Activated CD4-positive, alpha-beta memory T cell treated with anti-CD3 and anti-CD28 coated beads, Interleukin-2, amount 10 ng/mL, durations not matched to agents 7 days and 5 days (primary cell): Measurements from ENCODE around the gene KCNH1. TPM values are rescaled to one million over a fixed set of nuclear protein-coding genes. Genes with fewer than 3 reads are reported as not detected.

ENCODE experiments used
- CTCF ChIA-PET: fragments of 350-600 bp; sonication (Branson Sonifier 250); formaldehyde crosslinking; loops from one replicate; lab custom pipeline; 2021; ENCODE audit warnings: antibody characterized with exemption, inconsistent platforms; lab: Charles Lee
- POLR2A ChIA-PET: fragments of 350-600 bp; sonication (Branson Sonifier 250); formaldehyde crosslinking; loops from one replicate; lab custom pipeline; 2021; ENCODE audit warnings: antibody characterized with exemption; lab: Charles Lee
- DNase-seq: peaks from one replicate; pipeline ENCODE4 v3.0.0-alpha.2; 2020
- H3K27ac Mint-ChIP-seq: one replicate; pipeline ENCODE4 v1.8.0; 2021; ENCODE audit warnings: mild to moderate bottlenecking, mixed read lengths
- H3K27me3 Mint-ChIP-seq: one replicate; pipeline ENCODE4 v1.8.0; 2021; ENCODE audit warnings: mixed read lengths
- H3K36me3 Mint-ChIP-seq: one replicate; pipeline ENCODE4 v1.8.0; 2021; ENCODE audit warnings: low read depth, mixed read lengths
- H3K4me1 Mint-ChIP-seq: one replicate; pipeline ENCODE4 v1.8.0; 2021; ENCODE audit warnings: mixed read lengths
- H3K4me3 Mint-ChIP-seq: one replicate; pipeline ENCODE4 v1.8.0; 2021; ENCODE audit warnings: mild to moderate bottlenecking, mixed read lengths
- H3K9me3 Mint-ChIP-seq: one replicate; pipeline ENCODE4 v1.8.0; 2021; ENCODE audit warnings: mixed read lengths
- total RNA-seq, 2 experiments: library from RNA; stranded (reverse); gene quantifications; one replicate each; pipeline ENCODE4 v1.2.3, GENCODE V29; 2021

KCNH1 gene
- total RNA-seq, 2 experiments from 2014 or later, result not detected

DNA sequence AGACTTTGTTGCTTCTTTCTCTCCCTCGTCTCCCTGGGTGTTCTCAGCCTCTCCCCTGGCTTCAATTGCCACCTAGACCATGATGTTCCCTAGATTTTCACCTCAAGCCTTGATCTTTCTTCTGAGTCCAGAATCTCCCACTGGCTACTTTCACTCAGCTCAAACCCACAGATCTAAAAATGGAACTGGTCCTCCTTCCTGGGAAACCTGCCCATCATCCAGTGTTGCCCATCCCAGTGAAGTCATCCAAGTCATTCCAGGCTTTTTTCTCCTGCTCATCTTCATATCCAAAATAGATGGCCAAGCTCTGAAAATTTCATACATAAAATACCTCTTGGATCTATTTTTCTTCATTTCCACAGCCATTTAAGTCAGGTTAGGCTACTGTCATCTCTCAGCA, 347.4 kb downstream of the KCNH1 start:
- no peak for DNase-seq
- Mint-ChIP-seq H3K4me3 (no peak overlapping the region), H3K27ac (no peak overlapping the region), H3K27me3 (peaks cover 9% of the 10 kb centered on the region), H3K9me3 (no peaks in the 10 kb centered on the region), H3K36me3 (no peaks in the 10 kb centered on the region), H3K4me1 (peaks cover 9% of the 10 kb centered on the region)
- ChIA-PET POLR2A (no interaction called here), CTCF (no interaction called here)

DNA sequence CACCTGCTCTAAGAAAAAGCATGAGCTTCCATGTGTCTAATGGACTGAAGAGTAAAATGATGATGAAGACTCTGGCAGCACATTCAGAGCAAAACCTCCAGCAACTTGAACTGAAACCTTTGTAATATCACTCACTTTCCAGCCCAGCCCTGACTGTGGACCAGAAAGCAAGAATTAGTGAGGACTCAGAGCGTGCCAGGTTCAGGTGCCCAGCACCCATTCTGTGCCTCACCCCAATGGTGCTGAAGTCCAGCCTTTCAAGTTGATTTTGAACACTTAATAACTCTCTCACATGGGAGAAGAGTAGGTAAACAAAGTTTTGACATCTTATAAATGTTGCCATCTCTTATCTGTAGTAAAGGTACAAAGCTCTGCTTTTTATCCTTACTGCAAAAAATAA, 350.0 kb downstream of the KCNH1 start:
- CTCF ChIA-PET, result no interaction called here
- no peak for DNase-seq
- peaks cover 7% of the 10 kb centered on the region for H3K27me3 Mint-ChIP-seq
- no peaks in the 10 kb centered on the region for H3K36me3 Mint-ChIP-seq
- no peak overlapping the region for H3K27ac Mint-ChIP-seq
- H3K4me1 Mint-ChIP-seq, result no peaks in the 10 kb centered on the region
- POLR2A ChIA-PET, result no interaction called here
- no peaks in the 10 kb centered on the region for H3K9me3 Mint-ChIP-seq
- H3K4me3 Mint-ChIP-seq, result no peak overlapping the region

DNA sequence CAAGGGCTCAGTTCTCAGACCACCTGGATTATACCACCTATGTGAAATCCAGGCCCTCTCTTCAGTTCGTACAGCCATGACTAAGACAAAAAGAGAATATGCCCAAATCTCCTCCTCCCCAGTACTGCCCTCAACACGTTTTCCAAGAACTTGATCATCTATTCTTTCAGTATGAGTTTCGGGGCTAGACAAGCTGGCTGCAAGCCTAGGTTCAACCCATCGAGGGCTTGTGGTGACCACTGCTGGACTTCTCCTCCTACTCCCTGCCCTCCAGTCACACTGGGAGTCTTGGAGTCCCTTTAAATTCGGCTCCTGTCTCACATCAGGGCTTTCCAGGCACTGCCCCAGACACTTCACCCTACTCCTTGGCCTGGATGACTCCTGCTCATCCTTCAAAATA, 352.3 kb downstream of the KCNH1 start:
- ChIA-PET POLR2A (no interaction called here), CTCF (no interaction called here)
- no peak for DNase-seq
- Mint-ChIP-seq H3K4me1 (no peaks in the 10 kb centered on the region), H3K36me3 (no peaks in the 10 kb centered on the region), H3K4me3 (no peak overlapping the region), H3K27me3 (peaks cover 4% of the 10 kb centered on the region), H3K9me3 (no peaks in the 10 kb centered on the region), H3K27ac (no peak overlapping the region)

DNA sequence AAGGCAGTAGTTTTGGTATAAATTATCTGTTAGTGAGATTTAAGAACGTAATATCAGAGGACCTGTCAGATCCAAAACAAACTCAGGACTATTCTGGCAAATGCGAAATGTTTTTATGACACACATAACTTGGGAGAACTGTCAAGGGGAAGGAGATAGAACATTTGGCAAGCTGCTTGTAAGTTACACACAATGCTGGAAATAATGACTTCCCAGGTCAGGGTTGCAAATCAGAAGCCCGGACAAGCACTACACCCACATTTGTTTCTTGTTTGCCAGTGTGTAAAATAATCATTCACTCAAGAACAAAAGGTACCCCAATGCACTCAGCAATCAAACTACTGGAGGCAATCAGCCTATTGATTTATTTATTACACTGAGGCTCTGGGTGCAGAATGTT, 354.7 kb downstream of the KCNH1 start:
- Mint-ChIP-seq H3K4me3 (no peak overlapping the region), H3K27me3 (peaks cover 4% of the 10 kb centered on the region), H3K9me3 (no peaks in the 10 kb centered on the region), H3K4me1 (no peaks in the 10 kb centered on the region), H3K27ac (no peak overlapping the region), H3K36me3 (no peaks in the 10 kb centered on the region)
- no peak for DNase-seq
- POLR2A ChIA-PET, result no interaction called here
- CTCF ChIA-PET, result no interaction called here

DNA sequence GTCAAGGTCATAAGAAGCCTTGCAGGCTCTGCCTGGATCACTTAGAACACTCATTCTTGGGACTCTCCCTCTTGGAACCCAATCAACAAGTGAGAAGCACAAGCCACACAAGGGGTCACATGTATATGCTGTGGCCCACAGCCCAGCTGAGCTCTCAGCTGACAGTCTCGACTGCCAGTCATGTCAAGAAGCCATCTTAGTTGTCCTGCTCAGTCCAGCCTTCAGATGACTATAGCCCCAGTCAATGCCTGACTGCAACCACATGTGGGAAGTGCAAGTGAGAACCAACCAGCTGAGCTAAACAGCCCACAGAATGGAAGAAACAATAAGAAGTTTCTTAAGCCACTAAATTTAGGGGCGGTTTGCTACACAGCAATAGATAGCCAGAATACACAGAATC, 356.0 kb downstream of the KCNH1 start:
- H3K4me3 Mint-ChIP-seq, result no peak overlapping the region
- ChIA-PET POLR2A (no interaction called here), CTCF (no interaction called here)
- H3K27me3 Mint-ChIP-seq, result peaks cover 1% of the 10 kb centered on the region
- no peak overlapping the region for H3K27ac Mint-ChIP-seq
- H3K36me3 Mint-ChIP-seq, result no peaks in the 10 kb centered on the region
- no peaks in the 10 kb centered on the region for H3K4me1 Mint-ChIP-seq
- H3K9me3 Mint-ChIP-seq, result no peaks in the 10 kb centered on the region
- no peak for DNase-seq

DNA sequence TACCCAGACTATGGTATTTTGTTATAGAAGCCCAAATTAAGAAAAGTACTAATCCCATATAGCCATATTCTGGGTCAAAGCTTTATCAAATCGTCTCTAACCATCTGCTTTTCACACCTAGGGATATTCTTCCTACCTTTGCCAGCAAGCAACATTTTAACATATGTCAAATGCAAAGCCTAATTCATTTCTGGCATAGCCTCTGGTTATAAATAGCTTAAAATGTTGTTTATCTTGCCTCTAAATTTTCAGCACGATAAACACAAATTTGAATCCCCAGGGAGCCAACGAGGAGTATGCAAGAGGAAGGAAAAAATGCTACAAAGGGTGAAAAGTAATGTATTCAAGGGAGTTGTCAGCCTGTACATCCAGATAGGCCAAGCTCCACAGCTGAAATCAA, 357.2 kb downstream of the KCNH1 start:
- Mint-ChIP-seq H3K27ac (no peak overlapping the region), H3K4me3 (no peak overlapping the region), H3K27me3 (peaks cover 1% of the 10 kb centered on the region), H3K9me3 (no peaks in the 10 kb centered on the region), H3K4me1 (no peaks in the 10 kb centered on the region), H3K36me3 (no peaks in the 10 kb centered on the region)
- CTCF ChIA-PET, result no interaction called here
- POLR2A ChIA-PET, result no interaction called here
- DNase-seq, result no peak

DNA sequence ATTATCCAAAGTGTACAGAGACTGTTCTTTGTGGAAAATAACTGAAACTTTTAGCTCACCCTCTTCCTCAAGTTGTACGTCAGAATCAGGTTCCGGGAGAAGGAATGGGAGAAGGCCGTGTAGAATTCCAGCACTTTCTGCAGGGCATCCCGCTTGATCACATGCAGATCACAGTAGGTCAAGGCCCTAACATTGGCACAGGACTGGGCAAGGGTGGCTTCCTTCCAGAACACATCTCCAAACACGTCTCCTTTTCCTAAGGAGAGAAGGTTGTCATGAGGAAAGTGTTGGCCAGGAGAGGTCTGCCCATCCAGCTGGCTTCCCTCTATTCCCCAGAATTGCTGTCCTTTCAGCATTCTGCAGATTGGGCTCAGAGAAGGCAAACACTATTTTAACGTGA, 358.7 kb downstream of the KCNH1 start:
- H3K27me3 Mint-ChIP-seq, result peaks cover 1% of the 10 kb centered on the region
- ChIA-PET POLR2A (no interaction called here), CTCF (no interaction called here)
- H3K4me1 Mint-ChIP-seq, result no peaks in the 10 kb centered on the region
- no peak overlapping the region for H3K27ac Mint-ChIP-seq
- no peaks in the 10 kb centered on the region for H3K36me3 Mint-ChIP-seq
- DNase-seq, result no peak
- H3K4me3 Mint-ChIP-seq, result no peak overlapping the region
- H3K9me3 Mint-ChIP-seq, result no peaks in the 10 kb centered on the region

DNA sequence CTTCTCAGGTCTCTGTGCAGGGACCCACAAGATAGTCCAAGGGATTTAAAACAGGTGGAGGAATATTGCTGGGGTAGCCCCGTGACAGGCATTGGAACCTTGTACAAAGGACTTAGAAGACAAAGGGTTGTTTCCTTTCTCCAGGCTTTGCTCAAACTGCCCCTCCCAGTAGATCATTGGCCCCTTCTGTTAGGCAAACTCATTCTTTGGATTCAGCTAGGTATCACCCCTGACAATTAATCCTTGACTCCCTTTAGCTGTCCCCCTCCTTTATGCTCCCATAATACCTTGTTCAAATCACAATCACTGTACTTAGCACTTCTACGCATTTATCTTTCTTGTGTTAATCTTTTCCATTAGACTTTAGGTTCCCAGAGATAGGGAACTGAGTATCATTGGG, 360.5 kb downstream of the KCNH1 start:
- ChIA-PET POLR2A (no interaction called here), CTCF (no interaction called here)
- peaks cover 1% of the 10 kb centered on the region for H3K27me3 Mint-ChIP-seq
- H3K27ac Mint-ChIP-seq, result no peak overlapping the region
- no peak overlapping the region for H3K4me3 Mint-ChIP-seq
- H3K4me1 Mint-ChIP-seq, result no peaks in the 10 kb centered on the region
- no peak for DNase-seq
- no peaks in the 10 kb centered on the region for H3K9me3 Mint-ChIP-seq
- H3K36me3 Mint-ChIP-seq, result no peaks in the 10 kb centered on the region

DNA sequence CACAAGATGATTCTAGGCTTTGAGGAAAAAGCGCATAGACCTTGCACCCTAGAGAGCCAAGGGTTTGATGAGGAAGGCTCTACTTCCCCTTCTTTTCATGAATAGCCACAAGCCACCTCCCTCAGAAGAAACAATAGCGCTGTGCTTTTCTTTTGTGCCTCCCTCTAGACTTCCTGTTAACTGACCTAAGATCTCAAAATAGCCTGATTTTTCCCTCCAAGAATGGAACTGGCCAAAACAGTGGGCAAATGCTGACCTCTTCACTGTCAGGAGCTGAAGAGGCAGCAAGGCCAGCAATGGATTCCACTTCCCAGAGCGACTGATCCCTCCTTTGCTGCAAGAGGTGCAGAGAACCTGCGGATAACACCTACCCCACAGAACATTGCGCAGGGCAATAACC, 362.8 kb downstream of the KCNH1 start:
- POLR2A ChIA-PET, result no interaction called here
- no peaks in the 10 kb centered on the region for H3K4me1 Mint-ChIP-seq
- peaks cover 1% of the 10 kb centered on the region for H3K27me3 Mint-ChIP-seq
- no peaks in the 10 kb centered on the region for H3K9me3 Mint-ChIP-seq
- CTCF ChIA-PET, result no interaction called here
- no peak overlapping the region for H3K4me3 Mint-ChIP-seq
- no peaks in the 10 kb centered on the region for H3K36me3 Mint-ChIP-seq
- no peak overlapping the region for H3K27ac Mint-ChIP-seq
- no peak for DNase-seq

DNA sequence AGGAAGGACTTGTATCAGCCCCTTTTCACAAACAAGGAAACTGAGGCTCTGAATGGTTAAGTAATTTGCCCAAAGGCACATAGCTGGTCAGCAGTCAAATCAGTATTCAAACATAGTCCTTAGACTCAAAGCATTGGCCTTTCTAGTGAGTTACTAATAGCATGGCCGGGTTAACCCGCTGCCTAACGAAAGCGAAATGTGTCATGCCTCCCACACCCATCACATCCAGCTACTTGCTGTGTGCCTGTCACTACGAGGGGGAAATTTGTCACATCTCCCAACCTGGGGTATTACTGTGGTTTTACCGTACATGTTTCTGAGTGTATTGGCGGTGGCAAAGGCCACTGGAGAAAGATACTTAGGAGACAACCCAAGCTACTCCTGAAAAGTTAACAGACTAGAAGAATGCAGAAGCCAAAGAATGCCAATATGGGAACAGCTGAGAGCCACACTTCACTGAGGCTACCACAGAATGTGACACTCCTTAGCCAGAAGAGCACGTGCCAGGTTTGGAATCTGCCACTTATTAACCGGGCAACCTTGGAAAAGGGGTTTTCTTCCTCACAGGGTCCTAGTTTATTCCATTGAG, 363.5 kb downstream of the KCNH1 start:
- H3K4me1 Mint-ChIP-seq, result no peaks in the 10 kb centered on the region
- H3K27me3 Mint-ChIP-seq, result no peaks in the 10 kb centered on the region
- ChIA-PET CTCF (no interaction called here), POLR2A (no interaction called here)
- H3K9me3 Mint-ChIP-seq, result no peaks in the 10 kb centered on the region
- H3K27ac Mint-ChIP-seq, result no peak overlapping the region
- H3K36me3 Mint-ChIP-seq, result no peaks in the 10 kb centered on the region
- H3K4me3 Mint-ChIP-seq, result no peak overlapping the region
- DNase-seq, result no peak

DNA sequence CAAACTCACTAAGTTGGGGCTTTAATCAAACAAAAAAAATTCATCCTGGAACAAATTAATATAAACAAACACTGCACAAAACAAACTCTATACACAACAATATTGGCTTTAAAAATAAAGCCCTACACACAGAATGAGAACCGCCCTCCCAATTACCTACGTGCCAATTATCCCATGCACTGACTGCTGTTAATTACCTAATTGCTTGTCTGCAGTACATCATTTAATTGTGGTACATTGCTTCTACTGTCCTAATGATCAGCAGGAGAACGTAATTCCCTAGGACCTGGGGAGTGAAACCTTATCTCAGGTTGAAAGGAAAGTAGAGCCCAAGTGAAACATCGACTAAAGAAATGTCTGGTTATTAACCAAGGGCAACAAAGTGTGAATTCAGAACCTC, 364.5 kb downstream of the KCNH1 start:
- no peak overlapping the region for H3K4me3 Mint-ChIP-seq
- POLR2A ChIA-PET, result no interaction called here
- H3K27me3 Mint-ChIP-seq, result no peaks in the 10 kb centered on the region
- no peaks in the 10 kb centered on the region for H3K36me3 Mint-ChIP-seq
- H3K27ac Mint-ChIP-seq, result no peak overlapping the region
- DNase-seq, result no peak
- CTCF ChIA-PET, result no interaction called here
- H3K4me1 Mint-ChIP-seq, result no peaks in the 10 kb centered on the region
- no peaks in the 10 kb centered on the region for H3K9me3 Mint-ChIP-seq

DNA sequence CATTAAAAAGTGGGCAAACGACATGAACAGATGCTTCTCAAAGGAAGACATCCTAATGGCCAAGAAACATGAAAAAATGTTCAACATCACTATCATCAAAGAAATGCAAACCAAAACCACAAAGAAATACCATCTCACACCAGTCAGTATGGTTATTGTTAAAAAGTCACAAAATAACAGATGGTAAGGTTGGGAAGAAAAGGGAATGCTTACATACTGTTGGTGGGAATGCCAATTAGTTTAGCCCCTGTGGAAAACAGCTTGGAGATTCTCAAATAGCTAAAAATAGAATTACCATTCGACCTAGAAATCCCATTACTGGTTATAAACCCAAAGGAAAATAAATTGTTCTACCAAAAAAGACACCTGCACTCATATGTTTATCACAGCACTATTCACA, 369.4 kb downstream of the KCNH1 start:
- DNase-seq, result no peak
- Mint-ChIP-seq H3K4me3 (no peak overlapping the region), H3K27ac (no peak overlapping the region), H3K27me3 (peaks cover 2% of the 10 kb centered on the region), H3K9me3 (no peaks in the 10 kb centered on the region), H3K4me1 (no peaks in the 10 kb centered on the region), H3K36me3 (no peaks in the 10 kb centered on the region)
- CTCF ChIA-PET, result no interaction called here
- POLR2A ChIA-PET, result no interaction called here

DNA sequence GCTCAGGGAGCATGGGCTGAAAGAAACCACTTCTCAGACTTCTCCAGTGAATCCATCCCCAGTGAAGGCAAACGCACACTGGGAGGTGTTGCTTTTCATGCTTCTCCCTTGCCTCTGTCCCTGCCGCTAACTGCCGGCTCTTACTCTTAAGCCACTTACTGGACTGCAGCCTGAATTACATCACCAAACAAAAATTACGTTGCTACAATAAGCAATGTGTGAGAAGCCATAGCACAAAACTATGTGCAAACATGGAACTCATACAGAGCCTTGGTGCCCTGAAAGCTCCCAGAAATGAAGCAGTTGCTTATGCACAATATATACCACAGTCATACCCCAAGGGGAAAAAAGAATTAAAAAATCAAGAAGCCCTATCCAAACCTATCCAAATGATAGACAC, 375.2 kb downstream of the KCNH1 start:
- POLR2A ChIA-PET, result no interaction called here
- no peak for DNase-seq
- no peaks in the 10 kb centered on the region for H3K36me3 Mint-ChIP-seq
- no peak overlapping the region for H3K4me3 Mint-ChIP-seq
- H3K4me1 Mint-ChIP-seq, result no peaks in the 10 kb centered on the region
- H3K9me3 Mint-ChIP-seq, result no peaks in the 10 kb centered on the region
- no peak overlapping the region for H3K27ac Mint-ChIP-seq
- CTCF ChIA-PET, result no interaction called here
- peaks cover 2% of the 10 kb centered on the region for H3K27me3 Mint-ChIP-seq

DNA sequence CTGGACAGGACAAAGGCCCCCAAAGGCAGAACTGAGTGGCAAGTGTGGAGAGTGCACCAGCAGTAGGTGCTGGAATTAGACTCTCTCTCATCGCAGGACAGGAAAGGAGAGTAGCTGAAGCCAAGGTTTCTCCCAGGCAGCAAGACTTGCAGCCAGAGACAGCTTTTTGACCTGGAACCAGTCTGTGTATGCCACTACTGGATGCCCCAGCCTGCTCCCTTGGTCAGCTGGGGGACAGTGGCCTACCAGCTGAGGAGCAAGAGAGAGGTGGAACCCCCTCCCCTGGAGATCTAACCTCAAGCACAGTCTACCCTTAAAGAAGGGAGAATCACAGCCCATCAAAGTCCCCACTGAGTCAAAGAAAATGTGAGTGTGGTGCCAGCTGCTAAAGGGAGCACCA, 375.7 kb downstream of the KCNH1 start:
- no peak overlapping the region for H3K4me3 Mint-ChIP-seq

More for the DNA sequence above, 375.7 kb downstream of the KCNH1 start:
- no peak overlapping the region for H3K27ac Mint-ChIP-seq
- H3K36me3 Mint-ChIP-seq, result no peaks in the 10 kb centered on the region
- H3K27me3 Mint-ChIP-seq, result peaks cover 2% of the 10 kb centered on the region
- H3K4me1 Mint-ChIP-seq, result no peaks in the 10 kb centered on the region
- no peaks in the 10 kb centered on the region for H3K9me3 Mint-ChIP-seq
- ChIA-PET POLR2A (no interaction called here), CTCF (no interaction called here)
- DNase-seq, result no peak
